Erythroblast (primary cell): Measurements from ENCODE around the gene TULP1.

Source experiments
- DNase-seq, 2 experiments: peaks; one replicate each; lab custom pipeline; 2025; lab: John Stamatoyannopoulos, UW
- GATA1 ChIP-seq: IDR thresholded peaks from 2 replicates; pipeline ENCODE4 v1.6.1; 2011; ENCODE audit warnings: low read depth, mild to moderate bottlenecking, control low read depth, low read length, moderate library complexity
- POLR2A ChIP-seq: IDR thresholded peaks from 2 replicates; pipeline ENCODE4 v1.6.1; 2011; ENCODE audit warnings: mild to moderate bottlenecking, low read length

The TULP1 gene

DNA sequence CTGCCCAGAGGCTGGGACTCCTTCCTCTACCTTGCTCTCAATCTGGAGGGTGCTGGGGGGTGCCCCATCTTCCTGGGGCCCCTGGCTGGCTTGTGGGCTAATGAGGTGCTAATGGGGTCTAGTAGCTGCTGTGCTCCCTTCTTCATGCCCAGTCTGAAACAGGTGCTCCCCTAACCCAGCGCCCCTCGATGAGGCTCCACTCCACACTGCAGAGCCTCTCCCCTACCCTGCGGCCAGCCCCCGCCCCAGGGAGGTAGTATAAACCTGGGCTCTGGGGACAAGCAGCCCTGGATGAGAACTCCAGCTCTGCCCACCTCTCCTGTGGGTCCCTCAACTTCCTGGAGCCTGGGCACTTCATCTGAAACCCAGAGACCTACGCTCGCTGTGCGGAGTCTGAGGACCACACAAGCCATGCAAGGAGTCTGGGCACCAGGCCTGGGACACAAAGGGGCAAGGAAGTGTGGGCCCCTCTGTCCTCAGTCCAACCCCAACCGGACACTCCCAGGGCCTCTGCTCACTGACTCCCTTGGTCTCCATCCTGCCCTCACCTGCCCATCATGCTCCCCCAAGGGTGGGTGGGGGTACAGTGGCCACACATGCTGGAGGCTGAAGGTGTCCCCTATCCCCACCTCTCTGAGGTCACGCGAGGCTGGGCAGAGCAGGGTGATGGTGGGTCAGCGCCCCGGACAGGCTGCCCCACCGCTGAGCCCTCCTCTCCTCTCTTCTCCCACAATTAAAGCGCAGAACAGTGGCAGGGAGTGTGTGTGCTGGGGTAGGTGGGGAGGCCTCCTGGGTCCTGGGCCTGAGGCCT is 38.4 kb downstream of the TULP1 start:
- no peak for DNase-seq
- TF ChIP-seq GATA1 (no peak), POLR2A (peak; percentile 27)

DNA sequence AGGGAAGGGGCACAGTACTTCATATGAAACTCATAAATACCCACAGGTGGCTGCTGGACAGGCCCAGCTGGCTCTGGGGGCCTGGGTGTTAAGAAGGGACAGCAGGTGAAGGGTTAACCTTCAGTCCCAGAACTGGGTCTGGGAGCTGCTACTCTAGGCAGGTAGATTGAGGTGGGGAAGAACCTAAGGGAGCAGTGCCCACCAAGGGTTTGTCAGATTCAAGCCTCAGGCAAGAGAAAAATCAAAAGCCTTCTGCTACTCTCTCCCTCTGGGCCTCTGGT is 38.9 kb downstream of the TULP1 start:
- TF ChIP-seq GATA1, result no peak
- TF ChIP-seq POLR2A, result no peak
- no peak for DNase-seq

- no peak for DNase-seq
- TF ChIP-seq POLR2A, result no peak
- no peak for TF ChIP-seq GATA1
Observed at GRCh38 chr6:35473075-35473849, 39.4 kb downstream of the TULP1 start.

DNA sequence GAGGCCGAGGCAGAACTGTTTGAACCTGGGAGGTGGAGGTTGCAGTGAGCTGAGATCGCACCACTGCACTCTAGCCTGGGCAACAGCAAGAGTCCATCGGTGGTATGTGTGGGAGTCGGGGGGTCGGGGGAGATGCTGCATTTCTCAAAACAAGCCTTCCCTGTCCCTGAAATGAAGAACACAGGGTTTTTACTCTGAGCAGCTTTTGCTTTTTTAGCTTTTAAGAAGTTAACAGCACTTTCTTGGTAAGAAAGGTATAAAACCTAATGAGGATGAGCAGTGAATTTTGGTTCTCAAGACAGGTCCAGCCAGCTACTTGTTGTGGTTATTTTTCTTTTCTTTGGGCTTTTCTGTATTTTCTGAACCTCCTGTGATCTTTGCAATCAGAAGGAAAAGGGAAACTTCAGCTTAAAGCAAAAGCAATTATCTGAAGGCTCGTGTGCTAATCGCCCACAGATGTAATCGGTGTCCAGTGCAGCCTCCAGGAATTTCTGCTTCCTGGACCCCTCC is 40.8 kb downstream of the TULP1 start:
- TF ChIP-seq GATA1, result no peak
- TF ChIP-seq POLR2A, result no peak
- DNase-seq, result no peak

GRCh38 chr6:35470663-35471120 is 42.0 kb downstream of the TULP1 start:
- TF ChIP-seq GATA1 (no peak), POLR2A (no peak)
- DNase-seq, result no peak

GRCh38 chr6:35469751-35470662 is 42.7 kb downstream of the TULP1 start:
- DNase-seq, result peak; percentile 32 to 47

DNA sequence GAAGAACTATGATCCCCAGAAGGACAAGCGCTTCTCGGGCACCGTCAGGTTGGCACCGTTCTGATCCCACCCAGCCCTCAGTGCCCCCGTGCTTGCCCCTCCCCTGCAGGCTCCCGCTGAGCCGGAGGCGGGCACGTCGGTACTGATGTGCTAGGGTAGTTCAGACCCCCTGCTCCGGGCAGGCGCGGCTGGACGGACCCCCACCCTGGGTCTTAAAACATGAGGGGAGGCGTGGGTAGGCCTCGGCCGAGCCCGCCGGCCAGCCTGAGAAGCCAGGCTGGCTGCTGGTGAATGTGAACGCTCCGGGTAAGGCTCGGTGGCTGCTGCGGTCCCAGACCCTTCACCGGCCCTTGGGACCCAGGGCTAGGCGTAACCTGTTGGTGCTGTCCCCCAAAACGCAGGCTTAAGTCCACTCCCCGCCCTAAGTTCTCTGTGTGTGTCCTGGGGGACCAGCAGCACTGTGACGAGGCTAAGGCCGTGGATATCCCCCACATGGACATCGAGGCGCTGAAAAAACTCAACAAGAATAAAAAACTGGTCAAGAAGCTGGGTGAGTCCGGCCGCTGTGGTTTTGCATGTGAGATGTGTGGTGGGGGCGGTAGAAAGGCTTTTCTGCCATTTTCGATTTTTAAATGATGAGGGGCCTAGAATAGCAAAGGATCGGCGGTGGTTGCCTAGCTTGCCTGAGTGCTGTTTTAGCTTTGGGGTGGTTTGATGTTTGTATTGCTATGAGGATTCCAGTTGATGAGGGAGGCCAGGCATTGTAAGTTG is 43.5 kb downstream of the TULP1 start:
- peak; percentile 48 to 62 for DNase-seq
- TF ChIP-seq GATA1 (no peak), POLR2A (no peak)

More at GRCh38 chr6:35469751-35470662, 42.7 kb downstream of the TULP1 start:
- TF ChIP-seq GATA1 (no peak), POLR2A (no peak)

DNA sequence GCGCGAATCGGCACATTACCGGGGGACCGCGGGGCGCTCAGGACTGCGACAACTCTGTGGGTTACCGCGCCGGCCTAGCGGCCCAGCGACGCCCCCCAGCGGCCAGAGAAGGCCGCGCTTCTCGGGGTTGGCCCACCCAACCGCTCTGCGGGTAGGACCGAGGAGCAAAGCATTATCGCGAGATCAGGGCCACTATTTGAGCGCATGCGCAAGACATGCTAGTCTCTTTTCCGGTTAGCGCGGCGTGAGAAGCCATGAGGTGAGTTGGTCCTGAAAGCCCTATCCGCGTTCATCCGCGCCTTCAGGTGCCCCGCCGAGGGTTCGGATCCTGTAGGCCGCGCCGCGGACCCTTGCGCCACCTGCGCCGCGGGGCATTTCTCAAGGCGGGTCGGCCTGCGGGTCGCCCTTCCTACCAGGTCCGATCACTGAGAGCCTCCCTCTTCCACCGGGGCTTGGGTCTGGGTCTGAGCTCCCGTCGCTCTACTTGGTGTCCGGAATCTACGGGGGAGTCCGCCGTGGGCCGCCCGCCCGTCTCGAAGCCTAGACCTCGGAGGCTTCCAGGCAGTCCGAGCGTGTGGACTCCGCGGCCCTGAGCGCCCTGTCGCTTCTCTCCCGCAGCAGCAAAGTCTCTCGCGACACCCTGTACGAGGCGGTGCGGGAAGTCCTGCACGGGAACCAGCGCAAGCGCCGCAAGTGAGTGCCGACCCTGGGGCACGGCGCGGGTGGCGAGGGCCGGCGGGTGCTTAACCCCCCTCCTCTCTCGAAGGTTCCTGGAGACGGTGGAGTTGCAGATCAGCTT is 44.3 kb downstream of the TULP1 start, which contains the start of gene RPL10A:
RPL10A (plus strand) TSS at position 221 of the 799 bp plus-strand sequence; CDS start at position 255, 34 bp downstream.
- DNase-seq, result peak; percentile 98
- TF ChIP-seq POLR2A, result peak; percentile 99
- TF ChIP-seq GATA1, result no peak

DNA sequence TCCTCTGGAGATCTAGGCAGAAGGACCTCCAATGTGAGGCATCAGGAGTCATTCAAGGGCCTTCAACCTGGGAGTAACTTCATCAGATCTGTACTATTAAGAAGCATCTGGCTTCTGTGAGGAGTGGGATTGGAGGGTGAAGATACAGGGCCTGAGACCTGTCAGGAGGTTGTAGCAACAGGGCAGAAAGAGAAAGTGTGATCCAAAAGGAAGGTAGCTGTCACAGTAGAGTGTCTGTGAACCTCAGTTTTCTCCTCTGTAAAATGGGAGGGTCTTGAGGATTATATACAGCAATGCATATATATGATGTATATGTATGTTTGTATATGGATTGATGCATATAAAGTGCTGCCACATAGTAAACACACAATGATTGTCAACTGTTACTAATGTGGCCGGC is 47.0 kb downstream of the TULP1 start:
- TF ChIP-seq POLR2A, result no peak

GRCh38 chr6:35463292-35463691 is 49.4 kb downstream of the TULP1 start:
- no peak for DNase-seq
- no peak for TF ChIP-seq GATA1
- no peak for TF ChIP-seq POLR2A

More for the DNA sequence above, 47.0 kb downstream of the TULP1 start:
- no peak for DNase-seq

GRCh38 chr6:35461270-35461669 is 51.4 kb downstream of the TULP1 start:
- no peak for TF ChIP-seq POLR2A
- TF ChIP-seq GATA1, result no peak
- DNase-seq, result no peak

GRCh38 chr6:35457907-35458306 is 54.8 kb downstream of the TULP1 start:
- TF ChIP-seq GATA1 (no peak), POLR2A (no peak)
- no peak for DNase-seq
